HepG2 (cell line): ENCODE results near the gene PRSS27. TPM values are rescaled to one million over a fixed set of nuclear protein-coding genes. Genes with fewer than 3 reads are reported as not detected.
A peak's percentile ranks its signal among the peaks of the same experiment; 100 is the strongest.

Source experiments
- CBX2 ChIP-seq, 2 experiments: fragments of 200-600 bp in 1 of 2; sonication (generic); formaldehyde crosslinking in 1 of 2; IDR thresholded peaks; 2 replicates each; pipeline versions ENCODE4 v1.7.0 to v1.8.1; 2018 to 2022; ENCODE audit warnings: low read depth in 2 of 2, low read length in 1 of 2, mild to moderate bottlenecking in 1 of 2, missing genetic modification reagents in 1 of 2
- FOXM1 ChIP-seq: sonication (generic); formaldehyde crosslinking; IDR thresholded peaks from 2 replicates; pipeline ENCODE4 v1.5.0; 2020; ENCODE audit warnings: missing genetic modification reagents
- KLF12 ChIP-seq: sonication (generic); formaldehyde crosslinking; IDR thresholded peaks from 2 replicates; pipeline ENCODE4 v1.4.0; 2020; ENCODE audit warnings: missing genetic modification reagents, borderline replicate concordance
- MAFK ChIP-seq, 2 experiments: IDR thresholded peaks in 1 of 2; conservative IDR thresholded peaks in 1 of 2; 2 replicates each; pipeline ENCODE4 v1.6.1; 2011; ENCODE audit warnings: improper control_type of control experiment in 2 of 2, low read length in 2 of 2
- NBN ChIP-seq: fragments of 450-650 bp; conservative IDR thresholded peaks from 2 replicates; pipeline ENCODE4 v1.6.1; 2017
- TBP ChIP-seq: sonication (generic); formaldehyde crosslinking; IDR thresholded peaks from 2 replicates; pipeline ENCODE4 v1.5.0; 2020; ENCODE audit warnings: missing genetic modification reagents
- TCF12 ChIP-seq, 2 experiments: fragments of 450-650 bp in 1 of 2; sonication (generic) in 1 of 2; formaldehyde crosslinking in 1 of 2; IDR thresholded peaks; 2 replicates each; pipeline versions ENCODE4 v1.6.1 to v1.8.0; 2017 to 2022; ENCODE audit warnings: antibody characterized with exemption in 1 of 2, mild to moderate bottlenecking in 1 of 2, missing genetic modification reagents in 1 of 2, moderate library complexity in 1 of 2
- ZC3H4 ChIP-seq: sonication (generic); formaldehyde crosslinking; IDR thresholded peaks from 2 replicates; pipeline ENCODE4 v1.4.0; 2020; ENCODE audit warnings: missing genetic modification reagents, borderline replicate concordance
- ZIK1 ChIP-seq: sonication (generic); formaldehyde crosslinking; IDR thresholded peaks from 2 replicates; pipeline ENCODE4 v1.5.0; 2020; ENCODE audit warnings: mild to moderate bottlenecking, low read depth, missing genetic modification reagents, borderline replicate concordance
- ZNF101 ChIP-seq: sonication (generic); formaldehyde crosslinking; IDR thresholded peaks from 2 replicates; pipeline ENCODE4 v1.4.0; 2020; ENCODE audit warnings: mild to moderate bottlenecking, low read depth, missing genetic modification reagents, borderline replicate concordance
- ZNF207 ChIP-seq: fragments of 450-650 bp; IDR thresholded peaks from 2 replicates; pipeline ENCODE4 v1.6.1; 2016; ENCODE audit warnings: antibody characterized with exemption, borderline replicate concordance
- ZNF33A ChIP-seq: sonication (generic); formaldehyde crosslinking; IDR thresholded peaks from 2 replicates; pipeline ENCODE4 v1.5.1; 2020; ENCODE audit warnings: missing genetic modification reagents, mild to moderate bottlenecking, moderate library complexity, borderline replicate concordance
- polyA plus RNA-seq, 8 experiments: library from polyadenylated mRNA; depleted of rRNA in 3 of 8; stranded (reverse) in 7 of 8; unstranded in 1 of 8; fragments of >200 nt; fragmentation: Illumina TruSeq in 4 of 8; extraction: Trizol in 4 of 8; gene quantifications; 2 replicates each; pipeline versions ENCODE4 v1.2.1 to v1.2.3, GENCODE V29; 2011 to 2016; ENCODE audit warnings: low read depth in 4 of 8, missing spikeins in 1 of 8, mixed read lengths in 1 of 8; ENCODE audit not compliant: insufficient read depth in 1 of 8
- total RNA-seq, 5 experiments: library from RNA; depleted of rRNA; stranded (reverse); fragments of >200 nt; fragmentation: Illumina TruSeq; extraction: Trizol; gene quantifications; 2 replicates each; pipeline ENCODE4 v1.2.3, GENCODE V29; 2016; ENCODE audit warnings: low read depth in 1 of 5
- TF ChIP-seq, protein P1 (sequence below): sonication (generic); formaldehyde crosslinking; IDR thresholded peaks from 2 replicates; pipeline ENCODE4 v1.4.0; 2020; ENCODE audit warnings: mild to moderate bottlenecking, missing genetic modification reagents
- TF ChIP-seq, protein P2 (sequence below): sonication (generic); formaldehyde crosslinking; IDR thresholded peaks from 2 replicates; pipeline ENCODE4 v1.4.0; 2020; ENCODE audit warnings: low read depth, mild to moderate bottlenecking, missing genetic modification reagents
- TF ChIP-seq, protein P3 (sequence below): IDR thresholded peaks from 2 replicates; pipeline ENCODE4 v1.6.1; 2016; ENCODE audit warnings: missing compliant biosample characterization, missing genetic modification reagents, borderline replicate concordance

PRSS27 gene
- total and polyA plus RNA-seq, 2 of the 13 experiments (the other 11 are each of a cell fraction or from before 2014, with no cell fraction given) = 0.20 to 0.73 TPM

DNA sequence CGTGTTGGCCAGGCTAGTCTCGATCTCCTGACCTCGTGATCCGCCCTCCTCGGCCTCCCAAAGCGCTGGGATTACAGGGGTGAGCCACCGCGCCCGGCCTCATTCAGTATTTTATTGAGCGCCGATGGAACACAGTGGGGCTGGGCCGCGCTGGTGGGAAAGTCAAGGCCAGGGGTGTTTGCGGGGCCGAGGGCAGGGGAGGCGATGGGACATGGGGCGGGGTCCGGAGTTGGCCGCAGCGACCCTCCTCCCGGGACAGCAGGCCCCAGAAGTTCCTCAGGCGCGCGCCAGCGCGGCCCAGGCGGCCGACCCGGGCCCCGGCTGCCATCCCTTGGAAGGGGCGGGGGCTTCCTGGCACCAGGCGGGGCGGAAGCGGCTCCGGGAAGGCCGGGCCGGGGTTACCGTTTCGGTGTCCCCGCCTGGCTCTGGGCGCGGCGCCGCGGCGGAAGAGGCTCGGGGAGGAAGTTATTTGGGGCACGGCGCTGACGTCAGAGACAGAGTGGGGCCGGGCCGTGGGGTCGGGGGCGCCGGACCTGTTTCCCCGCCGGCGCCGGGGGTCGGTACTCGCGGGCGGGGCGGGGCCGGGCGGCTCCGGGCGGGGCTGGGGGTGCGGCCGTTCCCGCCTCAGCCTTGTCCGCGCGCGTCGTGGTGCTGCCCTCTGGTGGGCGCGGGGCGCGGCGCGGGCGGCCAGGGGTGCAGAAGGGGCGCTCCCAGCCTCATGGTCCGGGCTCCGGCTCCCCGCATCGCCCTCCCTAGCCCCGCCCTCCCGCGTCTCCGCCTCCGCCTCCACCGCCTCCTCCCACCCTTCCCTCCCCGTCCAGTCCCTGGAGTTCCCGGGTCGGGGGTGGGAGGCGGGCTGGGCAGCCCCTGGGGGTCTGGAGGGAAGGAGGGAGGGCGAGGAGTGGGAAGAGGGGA is 952 bp upstream of the PRSS27 start (continued):
- TF ChIP-seq, protein P1, sequence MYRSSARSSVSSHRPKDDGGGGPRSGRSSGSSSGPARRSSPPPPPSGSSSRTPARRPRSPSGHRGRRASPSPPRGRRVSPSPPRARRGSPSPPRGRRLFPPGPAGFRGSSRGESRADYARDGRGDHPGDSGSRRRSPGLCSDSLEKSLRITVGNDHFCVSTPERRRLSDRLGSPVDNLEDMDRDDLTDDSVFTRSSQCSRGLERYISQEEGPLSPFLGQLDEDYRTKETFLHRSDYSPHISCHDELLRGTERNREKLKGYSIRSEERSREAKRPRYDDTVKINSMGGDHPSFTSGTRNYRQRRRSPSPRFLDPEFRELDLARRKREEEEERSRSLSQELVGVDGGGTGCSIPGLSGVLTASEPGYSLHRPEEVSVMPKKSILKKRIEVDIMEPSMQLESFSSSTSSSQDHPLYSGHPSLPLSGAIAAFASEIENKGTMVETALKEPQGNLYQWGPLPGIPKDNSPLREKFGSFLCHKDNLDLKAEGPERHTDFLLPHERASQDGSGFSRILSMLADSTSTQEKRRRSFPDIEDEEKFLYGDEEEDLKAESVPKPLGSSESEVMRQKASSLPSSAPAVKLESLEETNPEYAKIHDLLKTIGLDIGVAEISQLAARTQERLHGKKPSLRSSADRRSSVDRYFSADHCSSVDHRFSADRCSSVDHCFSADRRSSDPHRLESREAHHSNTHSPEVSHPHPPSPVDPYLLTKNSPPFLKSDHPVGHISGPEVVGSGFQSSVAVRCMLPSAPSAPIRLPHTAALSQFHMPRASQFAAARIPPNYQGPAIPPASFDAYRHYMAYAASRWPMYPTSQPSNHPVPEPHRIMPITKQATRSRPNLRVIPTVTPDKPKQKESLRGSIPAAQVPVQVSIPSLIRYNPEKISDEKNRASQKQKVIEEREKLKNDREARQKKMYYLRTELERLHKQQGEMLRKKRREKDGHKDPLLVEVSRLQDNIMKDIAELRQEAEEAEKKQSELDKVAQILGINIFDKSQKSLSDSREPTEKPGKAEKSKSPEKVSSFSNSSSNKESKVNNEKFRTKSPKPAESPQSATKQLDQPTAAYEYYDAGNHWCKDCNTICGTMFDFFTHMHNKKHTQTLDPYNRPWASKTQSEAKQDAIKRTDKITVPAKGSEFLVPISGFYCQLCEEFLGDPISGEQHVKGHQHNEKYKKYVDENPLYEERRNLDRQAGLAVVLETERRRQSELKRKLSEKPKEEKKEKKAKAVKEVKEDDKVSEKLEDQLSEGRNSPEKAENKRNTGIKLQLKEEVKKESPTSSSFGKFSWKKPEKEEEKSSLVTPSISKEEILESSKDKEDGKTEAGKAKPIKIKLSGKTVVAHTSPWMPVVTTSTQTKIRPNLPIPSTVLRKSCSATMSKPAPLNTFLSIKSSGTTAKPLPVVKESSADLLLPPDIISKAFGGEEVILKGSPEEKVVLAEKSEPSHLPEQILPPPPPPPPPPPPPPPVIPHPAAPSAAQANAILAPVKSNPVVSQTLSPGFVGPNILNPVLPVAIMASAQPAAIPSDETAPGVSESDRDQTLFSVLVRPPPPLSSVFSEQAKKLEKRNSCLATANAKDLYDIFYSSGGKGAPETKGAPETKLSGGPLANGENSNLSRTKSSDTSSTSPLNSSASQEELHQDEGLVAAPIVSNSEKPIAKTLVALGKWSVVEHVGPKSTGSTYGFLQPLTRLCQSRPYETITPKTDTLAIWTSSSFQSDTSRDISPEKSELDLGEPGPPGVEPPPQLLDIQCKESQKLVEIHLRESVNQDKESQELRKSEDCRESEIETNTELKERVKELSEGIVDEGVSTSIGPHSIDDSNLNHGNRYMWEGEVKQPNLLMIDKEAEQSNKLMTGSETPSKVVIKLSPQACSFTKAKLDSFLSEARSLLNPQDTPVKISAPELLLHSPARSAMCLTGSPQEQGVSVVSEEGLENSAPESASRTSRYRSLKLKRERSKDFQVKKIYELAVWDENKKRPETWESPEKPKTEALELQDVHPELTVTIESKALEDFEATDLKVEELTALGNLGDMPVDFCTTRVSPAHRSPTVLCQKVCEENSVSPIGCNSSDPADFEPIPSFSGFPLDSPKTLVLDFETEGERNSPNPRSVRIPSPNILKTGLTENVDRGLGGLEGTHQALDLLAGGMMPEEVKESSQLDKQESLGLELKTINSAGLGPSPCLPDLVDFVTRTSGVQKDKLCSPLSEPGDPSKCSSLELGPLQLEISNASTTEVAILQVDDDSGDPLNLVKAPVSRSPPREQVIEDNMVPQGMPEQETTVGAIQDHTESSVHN (CRISPR knock-in tag) = no peak
- no peak for TF ChIP-seq ZNF33A (CRISPR knock-in tag)
- TF ChIP-seq ZC3H4 (CRISPR knock-in tag) = no peak
- TF ChIP-seq ZIK1 (CRISPR knock-in tag) = no peak
- TF ChIP-seq KLF12 (CRISPR knock-in tag) = peak; percentile 50; the same call in 1 of the 2 replicates
- no peak for TF ChIP-seq CBX2 (IDR thresholded peaks at IDR 0.05; ENCODE audit: low read depth, low read length)
- TF ChIP-seq CBX2 (CRISPR knock-in tag; IDR thresholded peaks at IDR 0.05; ENCODE audit: low read depth) = no peak
- no peak for TF ChIP-seq TCF12 (IDR thresholded peaks at IDR 0.05)
- no peak for TF ChIP-seq TCF12 (CRISPR knock-in tag; IDR thresholded peaks at IDR 0.05)
- TF ChIP-seq TBP (CRISPR knock-in tag) = no peak
- TF ChIP-seq, protein P2, sequence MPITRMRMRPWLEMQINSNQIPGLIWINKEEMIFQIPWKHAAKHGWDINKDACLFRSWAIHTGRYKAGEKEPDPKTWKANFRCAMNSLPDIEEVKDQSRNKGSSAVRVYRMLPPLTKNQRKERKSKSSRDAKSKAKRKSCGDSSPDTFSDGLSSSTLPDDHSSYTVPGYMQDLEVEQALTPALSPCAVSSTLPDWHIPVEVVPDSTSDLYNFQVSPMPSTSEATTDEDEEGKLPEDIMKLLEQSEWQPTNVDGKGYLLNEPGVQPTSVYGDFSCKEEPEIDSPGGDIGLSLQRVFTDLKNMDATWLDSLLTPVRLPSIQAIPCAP (CRISPR knock-in tag) = no peak
- TF ChIP-seq ZNF101 (CRISPR knock-in tag) = 0 out of 2 replicates have a peak, but pooled peaks have one; percentile 42
- TF ChIP-seq MAFK (conservative IDR thresholded peaks at IDR 0.05 in 1 of 2, IDR thresholded peaks at IDR 0.05 in 1 of 2; ENCODE audit: low read length in 2 of 2) = no peak
- TF ChIP-seq, protein P3, sequence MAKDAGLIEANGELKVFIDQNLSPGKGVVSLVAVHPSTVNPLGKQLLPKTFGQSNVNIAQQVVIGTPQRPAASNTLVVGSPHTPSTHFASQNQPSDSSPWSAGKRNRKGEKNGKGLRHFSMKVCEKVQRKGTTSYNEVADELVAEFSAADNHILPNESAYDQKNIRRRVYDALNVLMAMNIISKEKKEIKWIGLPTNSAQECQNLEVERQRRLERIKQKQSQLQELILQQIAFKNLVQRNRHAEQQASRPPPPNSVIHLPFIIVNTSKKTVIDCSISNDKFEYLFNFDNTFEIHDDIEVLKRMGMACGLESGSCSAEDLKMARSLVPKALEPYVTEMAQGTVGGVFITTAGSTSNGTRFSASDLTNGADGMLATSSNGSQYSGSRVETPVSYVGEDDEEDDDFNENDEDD (CRISPR knock-in tag) = peak; percentile 76; the same call in 1 of the 2 replicates
- no peak for TF ChIP-seq NBN
- TF ChIP-seq FOXM1 (CRISPR knock-in tag) = no peak
- no peak for TF ChIP-seq ZNF207
